GM10847 (cell line): ENCODE results near the gene UCK2.

ENCODE experiments used
- POLR2A ChIP-seq: IDR thresholded peaks from 2 replicates; pipeline ENCODE4 v1.6.1; 2011; ENCODE audit not compliant: insufficient read length; ENCODE audit errors: extremely low read depth

UCK2 gene

DNA sequence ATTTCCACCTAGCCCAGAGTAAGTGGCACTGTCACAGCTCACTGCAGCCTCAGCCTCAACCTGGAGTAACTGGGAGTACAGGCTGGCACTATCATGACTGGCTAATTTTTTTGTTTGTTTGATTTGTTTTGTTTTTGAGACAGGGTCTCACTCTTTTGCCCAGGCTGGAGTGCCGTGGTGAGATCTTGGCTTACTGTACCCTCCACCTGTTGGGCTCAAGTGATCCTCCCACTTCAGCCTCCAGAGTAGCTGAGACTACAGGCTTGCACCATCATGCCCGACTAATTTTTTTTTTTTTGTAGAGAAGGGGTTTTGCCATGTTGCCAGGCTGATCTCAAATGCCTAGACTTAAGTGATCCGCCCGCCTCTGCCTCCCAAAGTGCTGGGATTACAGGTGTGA, 2.5 kb downstream of the UCK2 start:
- no peak for TF ChIP-seq POLR2A

DNA sequence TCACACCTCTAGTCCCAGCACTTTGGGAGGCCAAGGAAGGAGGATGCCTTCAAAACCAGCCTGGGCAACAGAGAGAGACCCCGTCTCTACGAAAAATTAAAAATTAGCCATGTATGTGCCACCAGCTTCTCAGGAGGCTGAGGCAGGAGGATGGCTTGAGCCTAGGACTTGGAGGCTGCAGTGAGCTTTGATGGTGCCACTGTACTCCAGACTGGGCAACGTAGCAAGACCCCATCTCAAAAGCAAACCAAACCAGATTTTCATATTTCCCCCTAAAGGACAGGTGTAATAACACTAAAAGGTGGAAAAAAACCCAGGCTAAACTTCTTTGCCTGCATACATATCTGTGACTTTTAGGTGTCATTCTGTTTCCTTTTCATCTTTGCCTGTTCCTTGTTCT, 3.7 kb downstream of the UCK2 start:
- TF ChIP-seq POLR2A: no peak

DNA sequence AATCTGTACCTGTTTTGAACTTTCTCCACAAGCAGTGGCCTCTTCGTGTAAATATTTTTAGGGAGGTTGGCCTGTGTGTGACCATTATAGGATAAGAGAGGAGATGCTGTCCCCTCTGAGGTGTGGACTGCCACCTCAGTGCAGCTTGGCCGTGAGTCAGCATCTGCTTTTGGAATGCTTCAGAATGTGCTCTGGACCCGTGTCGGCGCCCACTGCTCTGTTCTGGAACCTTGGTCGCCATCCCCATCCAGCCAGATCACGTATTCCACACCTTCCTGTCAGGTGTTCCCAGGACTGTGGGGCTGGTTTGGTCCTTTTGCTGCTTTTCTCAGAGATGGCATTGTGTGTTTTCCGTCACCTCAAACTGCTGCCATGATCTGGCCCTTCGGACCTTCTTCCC, 5.5 kb downstream of the UCK2 start:
- TF ChIP-seq POLR2A: no peak

DNA sequence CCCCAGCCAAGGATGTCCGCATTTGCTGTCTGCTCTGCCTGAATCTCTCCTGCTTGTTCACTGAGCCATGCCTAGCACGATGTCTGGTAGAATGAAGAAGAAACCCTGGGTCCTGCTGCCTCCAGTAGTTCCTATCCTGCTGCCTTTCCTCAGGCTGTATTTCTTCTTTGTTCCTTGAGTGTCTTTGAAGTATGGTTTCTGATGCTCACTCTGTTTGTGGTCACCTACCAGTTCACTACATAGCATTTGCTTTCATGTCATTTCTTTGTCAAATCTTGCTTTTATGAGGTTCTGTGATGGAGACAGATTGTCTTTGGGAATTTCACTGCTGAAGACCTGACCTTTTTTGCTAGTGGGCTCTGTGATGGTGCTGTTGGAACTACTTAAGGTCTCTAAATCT, 5.9 kb downstream of the UCK2 start:
- no peak for TF ChIP-seq POLR2A

DNA sequence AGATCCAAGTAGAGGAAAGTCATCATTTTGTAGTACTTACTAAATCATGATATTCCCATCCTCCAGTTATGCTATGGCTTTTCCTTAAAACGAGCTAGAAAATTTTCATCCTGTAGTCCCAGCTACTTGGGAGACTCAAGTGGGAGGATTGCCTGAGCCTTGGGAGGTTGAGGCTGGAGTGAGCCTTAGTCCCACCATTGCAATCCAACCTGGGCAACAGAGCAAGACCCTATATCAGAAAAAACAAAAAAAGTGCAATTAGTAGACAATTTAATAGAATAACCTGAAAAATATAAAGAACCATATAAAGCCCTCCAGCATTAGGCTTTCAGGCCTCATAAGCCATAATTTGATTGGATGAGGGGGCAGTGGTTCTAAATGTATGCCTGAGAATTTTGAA, 6.8 kb downstream of the UCK2 start:
- TF ChIP-seq POLR2A: no peak

DNA sequence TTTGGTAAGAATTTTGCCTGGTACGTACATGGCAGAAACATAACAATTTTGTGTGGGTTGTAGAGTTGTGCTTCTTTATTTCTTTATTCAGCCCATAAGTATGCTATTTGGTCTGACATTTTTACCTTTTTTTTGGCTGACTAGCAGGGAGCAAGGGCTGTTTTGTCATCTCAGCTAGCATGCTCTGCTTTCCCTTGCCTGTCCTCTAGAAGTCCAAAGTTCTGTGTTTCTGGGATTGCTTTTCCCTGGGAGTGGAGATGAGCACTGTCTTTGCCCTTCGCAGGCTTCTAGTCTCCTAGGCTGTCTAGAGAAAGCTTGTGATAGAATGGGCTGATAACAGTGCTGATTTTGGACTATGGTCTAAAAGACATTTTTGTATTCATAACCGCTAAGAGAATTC, 7.5 kb downstream of the UCK2 start:
- no peak for TF ChIP-seq POLR2A

DNA sequence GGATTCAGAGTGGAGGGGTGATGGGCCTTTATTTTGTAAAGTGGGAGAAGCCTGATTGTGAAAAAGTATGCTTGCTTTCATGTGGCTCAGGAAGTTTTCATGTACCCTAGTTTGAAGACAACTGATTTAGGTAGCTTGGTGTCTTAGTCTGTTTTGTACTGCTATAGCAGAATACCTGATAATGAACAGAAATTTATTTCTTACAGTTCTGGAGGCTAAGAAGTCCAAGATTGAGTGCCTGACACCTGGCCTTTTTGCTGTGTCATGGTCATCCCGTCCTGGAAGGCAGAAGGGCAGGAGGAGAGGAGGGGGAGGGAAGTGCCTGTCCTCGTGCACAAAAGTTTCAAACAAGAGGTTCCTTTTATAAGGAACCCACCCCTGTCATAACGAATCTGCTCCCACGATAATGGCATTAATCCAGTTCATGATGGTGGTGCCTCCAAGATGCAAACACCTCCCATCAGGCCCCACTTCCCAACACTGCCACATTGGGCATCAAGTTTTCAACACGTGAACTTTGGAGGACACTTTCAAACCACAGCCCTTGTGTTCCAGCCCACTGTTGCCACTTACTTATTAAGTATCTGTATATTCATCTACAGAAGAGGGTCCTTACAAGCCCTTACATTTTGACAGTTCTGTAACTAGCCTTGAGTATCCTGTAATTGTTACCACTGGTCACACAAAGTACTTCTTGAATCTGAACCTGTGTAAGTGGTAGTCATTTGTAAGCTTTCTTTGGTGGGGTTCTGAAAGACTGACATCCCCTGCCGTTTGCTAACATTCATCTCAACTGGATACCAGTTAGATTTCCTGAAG, 9.5 kb downstream of the UCK2 start:
- no peak for TF ChIP-seq POLR2A

DNA sequence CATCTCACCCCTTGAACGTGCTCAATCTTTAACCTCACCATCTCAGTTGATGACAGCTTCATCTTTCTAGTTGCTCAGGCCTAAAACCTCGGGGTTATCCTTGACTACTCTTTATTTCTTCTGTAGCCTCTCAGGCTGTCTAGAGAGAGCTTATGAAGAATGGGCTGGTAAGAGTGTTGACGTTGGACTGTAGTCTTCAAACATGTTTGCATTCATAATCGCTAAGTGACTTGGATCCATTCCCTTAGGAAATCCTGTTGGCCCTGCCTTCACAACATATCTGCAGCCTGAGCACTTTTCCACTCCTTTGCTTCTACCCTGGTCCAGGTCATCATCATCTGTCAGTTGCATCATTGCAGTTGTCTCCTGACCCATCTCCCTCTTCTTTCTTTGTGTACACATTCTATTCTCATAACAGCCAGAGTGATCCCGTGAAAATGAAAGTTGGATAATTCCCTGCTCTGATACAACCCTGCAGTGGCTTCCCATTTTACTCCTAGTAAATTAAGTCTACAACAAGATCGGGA, 10.5 kb downstream of the UCK2 start:
- no peak for TF ChIP-seq POLR2A

DNA sequence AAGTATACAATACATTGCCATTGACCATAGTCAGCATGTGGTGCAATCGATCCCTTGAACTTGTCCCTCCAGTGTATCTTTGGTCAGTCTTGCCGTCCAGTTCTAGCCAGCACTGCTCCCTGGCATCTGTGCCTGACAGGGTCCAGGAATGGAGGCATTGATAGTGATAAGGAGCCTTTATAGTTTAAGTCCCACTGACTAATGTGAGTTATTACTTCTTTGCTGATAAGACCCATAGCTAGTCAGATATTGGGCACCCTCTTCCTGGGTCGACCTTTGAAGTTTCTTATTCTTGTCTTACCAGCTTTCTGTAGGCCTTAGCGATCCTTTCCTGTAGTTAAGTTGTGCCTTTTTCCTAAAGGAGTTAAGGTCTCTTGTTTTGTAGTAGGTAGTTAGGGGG, 13.0 kb downstream of the UCK2 start:
- no peak for TF ChIP-seq POLR2A

DNA sequence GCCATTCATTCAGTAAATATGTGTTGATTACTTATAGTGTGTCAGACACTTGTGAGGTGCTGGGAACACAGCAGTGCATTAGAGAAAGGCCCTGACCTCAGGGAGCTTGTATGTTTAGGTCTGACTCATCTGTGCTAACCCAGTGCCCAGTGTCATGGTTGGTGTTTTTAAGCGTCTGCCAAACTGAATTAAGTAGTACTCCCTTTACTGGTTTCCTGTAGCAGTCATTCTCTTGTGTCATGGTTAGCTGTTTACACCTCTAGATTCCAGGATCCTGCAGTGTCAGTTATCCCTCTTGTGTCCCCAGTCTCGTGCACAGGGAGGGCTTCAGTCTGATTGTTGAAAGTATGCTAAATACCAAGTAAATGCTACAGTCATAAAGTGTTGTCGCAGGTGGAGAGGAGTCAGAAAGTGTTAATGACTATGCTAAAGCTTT, 14.2 kb downstream of the UCK2 start:
- TF ChIP-seq POLR2A: no peak

DNA sequence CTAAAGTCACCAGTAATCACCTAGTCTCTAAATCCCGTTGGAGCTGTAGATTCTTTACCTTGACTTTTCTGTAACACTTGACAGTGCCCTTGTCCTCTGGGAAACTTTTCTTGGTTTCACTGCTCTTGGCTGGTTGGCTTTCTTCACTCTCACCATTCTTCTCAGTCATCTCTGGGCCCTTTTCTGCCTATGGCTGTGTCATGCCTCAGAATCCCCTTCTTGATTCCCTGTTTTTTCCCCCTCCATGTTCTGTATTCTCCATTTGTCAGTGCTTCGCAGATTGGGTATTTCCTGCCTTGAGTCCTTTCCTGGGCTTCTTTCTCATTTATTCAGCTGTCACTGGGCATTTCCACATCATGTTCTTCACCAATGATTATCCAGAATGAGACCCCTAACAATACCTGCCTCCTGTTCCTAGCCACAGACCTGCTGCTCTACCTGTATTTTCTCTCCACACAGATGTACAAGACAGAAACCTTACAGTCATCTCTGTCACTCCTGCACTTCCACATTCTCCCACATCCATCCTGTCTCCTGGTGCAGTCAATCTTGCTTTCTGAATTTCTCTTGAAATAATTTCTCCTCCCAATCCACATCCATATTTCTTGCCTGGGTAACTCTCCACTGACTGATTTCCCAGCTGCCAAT, 14.7 kb downstream of the UCK2 start:
- TF ChIP-seq POLR2A: no peak

DNA sequence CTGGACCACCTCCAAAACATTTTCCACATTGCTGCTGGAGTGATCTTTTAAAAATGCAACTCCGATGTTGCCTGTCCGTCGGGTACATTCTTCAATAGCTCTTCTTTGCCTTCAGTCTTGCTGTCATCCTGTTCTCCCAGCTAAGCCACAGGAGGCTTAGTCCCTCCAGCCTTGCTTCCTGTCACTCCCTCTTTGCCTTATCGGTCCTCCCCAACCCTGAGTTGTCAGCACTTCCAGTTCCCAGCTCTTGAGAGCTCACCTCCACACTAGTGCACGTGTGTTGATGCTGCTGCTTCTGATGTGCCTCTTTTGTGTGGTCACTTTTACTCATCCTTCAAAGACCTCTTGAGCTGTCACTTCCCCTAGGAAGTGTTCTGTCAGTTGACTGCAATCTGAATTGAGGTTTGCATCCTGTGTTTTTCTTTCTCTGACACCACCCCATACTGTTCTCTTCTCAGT, 15.3 kb downstream of the UCK2 start:
- no peak for TF ChIP-seq POLR2A

DNA sequence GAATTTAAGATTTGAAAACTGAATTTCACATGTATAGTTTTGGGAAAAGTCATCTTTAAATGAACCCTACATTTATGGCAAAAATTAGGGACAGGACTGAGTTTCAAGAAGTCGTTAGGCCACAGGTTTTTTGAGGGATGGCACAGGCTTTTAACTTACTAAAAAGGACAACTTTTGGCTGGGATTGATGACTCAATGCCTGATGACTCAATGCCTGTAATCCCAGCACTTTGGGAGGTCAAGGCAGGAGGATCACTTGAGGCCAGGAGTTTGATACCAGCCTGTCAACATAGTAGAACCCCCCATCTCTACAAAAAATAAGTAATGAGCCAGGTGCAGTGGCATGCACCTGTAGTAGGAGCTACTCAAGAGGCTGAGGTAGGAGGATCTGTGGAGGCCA, 15.9 kb downstream of the UCK2 start:
- TF ChIP-seq POLR2A: no peak

DNA sequence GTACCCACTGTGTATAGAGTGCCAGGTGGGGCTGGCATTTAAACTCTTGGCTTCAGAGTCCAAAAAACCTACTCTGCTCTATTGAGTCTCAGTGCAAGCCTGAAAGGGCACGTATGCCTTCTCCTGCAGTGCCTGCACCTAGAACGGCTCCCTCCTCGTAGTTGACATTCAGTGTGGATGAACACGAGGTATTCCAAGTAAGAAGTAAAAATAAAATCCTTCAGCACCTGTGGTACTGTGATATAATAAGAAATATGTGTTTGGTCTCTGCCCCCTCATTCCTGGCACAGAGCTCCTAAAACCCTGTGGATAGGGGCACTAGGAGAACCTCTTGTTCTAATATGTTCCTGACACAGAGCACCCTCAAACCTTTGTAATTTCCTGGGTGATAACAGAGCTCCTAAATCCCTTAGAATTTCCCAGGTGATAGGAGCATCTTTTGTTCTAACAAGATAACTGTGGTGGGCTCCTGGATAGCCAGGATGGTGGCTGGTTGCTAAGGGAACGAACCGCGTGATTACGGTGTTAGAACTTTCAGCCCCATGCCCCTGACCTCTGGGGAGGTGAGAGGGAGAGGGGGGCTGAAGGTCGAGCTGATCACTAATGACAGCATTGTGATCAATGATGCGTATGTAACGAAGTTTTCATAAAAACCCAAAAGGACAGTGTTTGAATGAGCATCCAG, 16.8 kb downstream of the UCK2 start:
- no peak for TF ChIP-seq POLR2A

DNA sequence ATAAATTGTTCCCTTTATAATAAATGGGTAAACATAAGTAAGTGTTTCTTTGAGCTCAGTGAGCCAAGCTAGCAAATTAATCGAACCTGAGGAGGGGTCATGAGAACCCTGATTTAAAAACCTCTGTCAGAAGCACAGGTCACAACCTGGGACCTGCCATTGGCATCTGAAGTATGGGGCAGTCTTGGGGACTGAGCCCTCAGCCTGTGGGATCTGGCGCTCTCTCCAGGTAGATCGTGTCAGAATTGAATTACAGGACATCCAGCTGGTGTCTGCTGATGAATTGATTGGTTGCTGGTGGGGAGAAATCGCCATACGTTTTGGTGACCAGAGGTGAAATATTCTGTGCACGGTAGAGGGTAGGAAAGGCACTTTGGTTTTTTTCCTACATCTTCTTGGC, 17.5 kb downstream of the UCK2 start:
- no peak for TF ChIP-seq POLR2A

DNA sequence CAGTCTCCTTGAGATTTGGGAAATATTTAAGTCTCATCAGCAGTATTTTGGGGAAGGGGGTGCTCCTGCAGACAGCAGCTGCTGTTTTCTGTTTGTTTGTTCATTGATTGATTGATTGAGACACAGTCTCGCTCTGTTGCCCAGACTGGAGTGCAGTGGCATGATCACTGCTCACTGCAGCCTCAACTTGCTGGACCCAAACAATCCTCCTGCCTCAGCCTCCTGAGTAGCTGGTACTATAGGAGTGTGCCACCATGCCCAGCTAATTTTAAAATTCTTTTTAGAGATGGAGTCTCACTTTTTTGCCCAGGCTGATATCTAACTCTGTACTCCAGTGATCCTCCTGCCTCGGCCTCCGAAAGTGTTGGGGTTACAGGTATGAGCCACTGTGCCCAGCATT, 18.2 kb downstream of the UCK2 start:
- TF ChIP-seq POLR2A: no peak
